Right lobe of liver (tissue), 6 donors: ENCODE data around the gene TAMALIN. TPM values are rescaled to one million over a fixed set of nuclear protein-coding genes. Genes with fewer than 3 reads are reported as not detected.

ENCODE experiments used
- ATAC-seq, 4 donors: fragments of 200-7000 bp; cut with Tn5 transposase; one replicate each; pipeline ENCODE4 v1.9.1; 2020; ENCODE audit warnings: mild to moderate bottlenecking in 4 of 4, moderate library complexity in 4 of 4
- DNase-seq, 3 donors: peaks; one replicate each; pipeline ENCODE4 v3.0.0-alpha.2; 2020
- H3K27ac ChIP-seq, 3 donors: fragments of 200-600 bp; one replicate each; pipeline ENCODE4 v1.8.0; 2022
- H3K27me3 ChIP-seq, 2 donors: fragments of 200-600 bp; one replicate each; pipeline ENCODE4 v1.8.0; 2022
- H3K36me3 ChIP-seq, 4 donors: fragments of 200-600 bp; sonication (generic) in 1 of 4; one replicate each; pipeline versions ENCODE4 v1.5.1 to v1.8.0; 2017 to 2022; ENCODE audit warnings: control low read depth in 1 of 4
- H3K4me1 ChIP-seq, 4 donors: fragments of 200-600 bp; sonication (generic) in 1 of 4; one replicate each; pipeline versions ENCODE4 v1.5.1 to v1.8.0; 2017 to 2022; ENCODE audit warnings: control low read depth in 1 of 4
- H3K4me3 ChIP-seq, 3 donors: fragments of 200-600 bp; one replicate each; pipeline ENCODE4 v1.8.0; 2022
- H3K9me3 ChIP-seq, 4 donors: fragments of 200-600 bp; sonication (generic) in 1 of 4; one replicate each; pipeline versions ENCODE4 v1.5.1 to v1.8.0; 2017 to 2022; ENCODE audit warnings: control low read depth in 1 of 4
- CTCF ChIP-seq, 4 donors: fragments of 200-600 bp in 3 of 4; fragments of 450-650 bp in 1 of 4; IDR thresholded peaks; one replicate each; pipeline versions ENCODE4 v1.5.1 to v1.8.0; 2016 to 2022; ENCODE audit warnings: antibody characterized with exemption in 4 of 4, mild to moderate bottlenecking in 2 of 4
- POLR2A ChIP-seq: fragments of 450-650 bp; IDR thresholded peaks from one replicate; pipeline ENCODE4 v1.6.1; 2017; ENCODE audit warnings: antibody characterized with exemption, mild to moderate bottlenecking
- WGBS: methylation state at CpG from one replicate; pipeline ENCODE4 v1.1.6; 2018; ENCODE audit warnings: low coverage, low lambda C conversion rate; ENCODE audit not compliant: insufficient coverage; ENCODE audit errors: missing lambda C conversion rate; 5-methylcytosine and 5-hydroxymethylcytosine counted together
- intact Hi-C, 2 donors: fragments of 100-400 bp; cut with DNase I; formaldehyde crosslinking; loops; one replicate each; pipeline versions ENCODE4 v1.11.2 to v1.14.1; 2022
- total RNA-seq, 6 experiments: library from RNA; depleted of rRNA in 2 of 6; stranded (reverse); fragments of >200 nt in 2 of 6; fragmentation: NEBNext Ultra II Directional in 3 of 6; extraction: Animal tissue kit (Norgen Biotek cat#: 25700) in 3 of 6; gene quantifications; one replicate each; pipeline versions ENCODE4 v1.1.0 to v1.2.4, GENCODE V29; 2016 to 2023
- donor health status: DM: no; HTN: yes; CAD: no.
- donor health status: DM: no; HTN: no; CAD: no.
- donor health status: DM: no; HTN: no; CAD: no.
- donor health status: DM: no; HTN: yes; CAD: no.
- donor health status: DM: no; HTN: yes; CAD: no.

Gene TAMALIN
- total RNA-seq, 6 experiments from 2014 or later = 2.9 to 6.5 (median 3.9) TPM

GRCh38 chr12:52045794-52046199 is 39.1 kb downstream of the TAMALIN start:
- no peak overlapping the region for H3K4me3 ChIP-seq
- no peak for TF ChIP-seq CTCF (IDR thresholded peaks at IDR 0.05)
- TF ChIP-seq POLR2A = no peak
- H3K27me3 ChIP-seq = no peaks in the 10 kb centered on the region
- DNase-seq (peak in 1 of 3 donors; percentile 53), ATAC-seq (peak; percentile 16 to 46 (median 36))
- 50% methylated on average over 2 of the region's 4 CpGs for WGBS
- H3K4me1 ChIP-seq = peaks cover 0 to 8% (median 6%) of the 10 kb centered on the region in 4 donors
- H3K36me3 ChIP-seq = no peaks in the 10 kb centered on the region
- intact Hi-C loops = no loop called here
- H3K9me3 ChIP-seq = no peaks in the 10 kb centered on the region
- peak overlapping the region in 2 of 3 donors; percentile 63 to 77 for H3K27ac ChIP-seq

- intact Hi-C loops = no loop called here
- H3K27ac ChIP-seq = no peak overlapping the region
- no peak overlapping the region for H3K4me3 ChIP-seq
- TF ChIP-seq CTCF (IDR thresholded peaks at IDR 0.05) = no peak
- TF ChIP-seq POLR2A = no peak
- H3K4me1 ChIP-seq = peaks cover 0 to 14% (median 7%) of the 10 kb centered on the region in 4 donors
- 67% methylated on average over 2 of the region's 7 CpGs for WGBS
- H3K9me3 ChIP-seq = no peaks in the 10 kb centered on the region
- no peaks in the 10 kb centered on the region for H3K27me3 ChIP-seq
- H3K36me3 ChIP-seq = no peaks in the 10 kb centered on the region
- ATAC-seq = no peak
- no peak for DNase-seq
These were observed 40.1 kb downstream of the TAMALIN start for GRCh38 chr12:52046859-52047258.

- Histone ChIP-seq H3K9me3 (no peaks in the 10 kb centered on the region), H3K27ac (no peak overlapping the region), H3K4me1 (peaks cover 0 to 14% (median 7%) of the 10 kb centered on the region in 4 donors), H3K27me3 (no peaks in the 10 kb centered on the region), H3K4me3 (no peak overlapping the region), H3K36me3 (no peaks in the 10 kb centered on the region)
- ATAC-seq (no peak), DNase-seq (no peak)
- intact Hi-C loops = no loop called here
- 73% methylated on average over 4 of the region's 4 CpGs for WGBS
- TF ChIP-seq POLR2A = no peak
- TF ChIP-seq CTCF (IDR thresholded peaks at IDR 0.05) = no peak
These were observed 42.5 kb downstream of the TAMALIN start for GRCh38 chr12:52049286-52049685.

- no peak for ATAC-seq
- 64% methylated on average over 5 of the region's 5 CpGs for WGBS
- DNase-seq = no peak
- no peaks in the 10 kb centered on the region for H3K9me3 ChIP-seq
- no peaks in the 10 kb centered on the region for H3K36me3 ChIP-seq
- no peaks in the 10 kb centered on the region for H3K27me3 ChIP-seq
- H3K4me1 ChIP-seq = peaks cover 0 to 14% (median 7%) of the 10 kb centered on the region in 4 donors
- no peak overlapping the region for H3K27ac ChIP-seq
- H3K4me3 ChIP-seq = no peak overlapping the region
- intact Hi-C loops = no loop called here
- no peak for TF ChIP-seq POLR2A
- no peak for TF ChIP-seq CTCF (IDR thresholded peaks at IDR 0.05)
These were observed 42.9 kb downstream of the TAMALIN start for GRCh38 chr12:52049688-52050087.
